ENCODE data around the gene PTH2R.

DNA sequence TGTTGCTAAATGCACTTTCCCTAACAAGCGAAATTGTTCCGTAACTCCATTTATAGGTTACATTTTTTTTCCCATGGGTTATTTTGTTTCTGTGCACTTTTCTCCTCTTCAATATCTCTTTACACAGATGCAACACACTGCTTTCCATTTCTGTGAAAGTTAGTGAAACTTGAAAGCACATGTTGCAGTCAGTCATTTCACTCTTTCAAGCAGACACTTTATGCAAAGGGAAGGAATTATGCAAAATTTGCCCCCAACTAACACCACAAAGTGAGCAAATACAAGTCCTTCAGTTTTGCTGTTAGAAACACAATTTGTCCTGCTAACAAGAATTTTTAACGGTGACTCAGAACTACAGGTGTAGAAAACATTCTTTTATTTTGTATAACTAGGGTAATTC lies 124.8 kb downstream of the PTH2R start:
- TF ChIP-seq, protein P1, sequence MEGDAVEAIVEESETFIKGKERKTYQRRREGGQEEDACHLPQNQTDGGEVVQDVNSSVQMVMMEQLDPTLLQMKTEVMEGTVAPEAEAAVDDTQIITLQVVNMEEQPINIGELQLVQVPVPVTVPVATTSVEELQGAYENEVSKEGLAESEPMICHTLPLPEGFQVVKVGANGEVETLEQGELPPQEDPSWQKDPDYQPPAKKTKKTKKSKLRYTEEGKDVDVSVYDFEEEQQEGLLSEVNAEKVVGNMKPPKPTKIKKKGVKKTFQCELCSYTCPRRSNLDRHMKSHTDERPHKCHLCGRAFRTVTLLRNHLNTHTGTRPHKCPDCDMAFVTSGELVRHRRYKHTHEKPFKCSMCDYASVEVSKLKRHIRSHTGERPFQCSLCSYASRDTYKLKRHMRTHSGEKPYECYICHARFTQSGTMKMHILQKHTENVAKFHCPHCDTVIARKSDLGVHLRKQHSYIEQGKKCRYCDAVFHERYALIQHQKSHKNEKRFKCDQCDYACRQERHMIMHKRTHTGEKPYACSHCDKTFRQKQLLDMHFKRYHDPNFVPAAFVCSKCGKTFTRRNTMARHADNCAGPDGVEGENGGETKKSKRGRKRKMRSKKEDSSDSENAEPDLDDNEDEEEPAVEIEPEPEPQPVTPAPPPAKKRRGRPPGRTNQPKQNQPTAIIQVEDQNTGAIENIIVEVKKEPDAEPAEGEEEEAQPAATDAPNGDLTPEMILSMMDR (IDR thresholded peaks at IDR 0.05) = no peak
- TF ChIP-seq POLR2A (IDR thresholded peaks at IDR 0.05) (no peak), POLR2AphosphoS5 (IDR thresholded peaks at IDR 0.05) (no peak)

Data from breast epithelium (tissue), 3 donors.